GM18517 (cell line): ENCODE data around the gene SLC25A11.
"Not testable (repeated sequence)": the region's sequence is repeated elsewhere in the genome, so short reads cannot be mapped to it uniquely, and the experiment has no call there.

Source experiments
- ATAC-seq: cut with Tn5 transposase; IDR thresholded peaks from one replicate; pipeline ENCODE4 v1.9.1; 2021; ENCODE audit warnings: mild to moderate bottlenecking, moderate library complexity; ENCODE audit not compliant: unreplicated experiment

Gene SLC25A11

GRCh38 chr17:4921320-4921719 lies 18.5 kb downstream of the SLC25A11 start:
- ATAC-seq, result no peak

- ATAC-seq, result no peak
Observed at GRCh38 chr17:4920351-4921048, 19.3 kb downstream of the SLC25A11 start.

- ATAC-seq, result no peak
Observed at GRCh38 chr17:4919511-4920047, 20.3 kb downstream of the SLC25A11 start.

GRCh38 chr17:4914551-4914950 lies 25.3 kb downstream of the SLC25A11 start:
- not testable (repeated sequence) for ATAC-seq

GRCh38 chr17:4913994-4914393 lies 25.9 kb downstream of the SLC25A11 start:
- no peak for ATAC-seq

- ATAC-seq, result no peak
Observed at GRCh38 chr17:4908711-4909496, 30.9 kb downstream of the SLC25A11 start.

GRCh38 chr17:4908301-4908700 lies 31.5 kb downstream of the SLC25A11 start:
- no peak for ATAC-seq

- ATAC-seq, result not testable (repeated sequence)
Observed at GRCh38 chr17:4906642-4907041, 33.2 kb downstream of the SLC25A11 start.

GRCh38 chr17:4903051-4903818 lies 36.6 kb downstream of the SLC25A11 start, which contains the start of gene CHRNE:
Gene CHRNE (minus strand): TSS chr17:4903098. CDS start chr17:4903063, 35 bp downstream.
- no peak for ATAC-seq

GRCh38 chr17:4902540-4902939 lies 37.3 kb downstream of the SLC25A11 start:
- no peak for ATAC-seq

GRCh38 chr17:4901648-4902344 lies 38.0 kb downstream of the SLC25A11 start:
- ATAC-seq, result no peak

- no peak for ATAC-seq
Observed at GRCh38 chr17:4901108-4901647, 38.7 kb downstream of the SLC25A11 start.

- no peak for ATAC-seq
Observed at GRCh38 chr17:4900231-4901107, 39.4 kb downstream of the SLC25A11 start.

GRCh38 chr17:4899341-4900230 lies 40.3 kb downstream of the SLC25A11 start, which contains the start of gene C17orf107:
Gene C17orf107 (plus strand): TSS chr17:4899536. CDS start chr17:4899763, 227 bp downstream.
- ATAC-seq, result no peak

- ATAC-seq, result no peak
Observed at GRCh38 chr17:4898927-4899326, 40.9 kb downstream of the SLC25A11 start.

- ATAC-seq, result no peak
Observed at GRCh38 chr17:4898351-4898750, 41.5 kb downstream of the SLC25A11 start.

GRCh38 chr17:4897785-4898184 lies 42.1 kb downstream of the SLC25A11 start:
- ATAC-seq, result no peak

- ATAC-seq, result no peak
Observed at GRCh38 chr17:4897198-4897687, 42.6 kb downstream of the SLC25A11 start.
